GM19239 (cell line): Measurements from ENCODE around the gene PRKAR2A.

Experiments
- DNase-seq: peaks from one replicate; pipeline ENCODE4 v3.0.0; 2011; ENCODE audit warnings: low spot score; ENCODE audit not compliant: insufficient read length
- FAIRE-seq: peaks from 2 replicates; lab custom pipeline; 2011; peaks lifted over from hg19 to GRCh38; lab: Jason Lieb, UNC

Gene PRKAR2A

GRCh38 chr3:48847504-48848423, at the start of gene PRKAR2A:
Gene PRKAR2A (minus strand): TSS chr3:48847874. CDS start chr3:48847596, 278 bp downstream.
- DNase-seq = peak; percentile 81
- FAIRE-seq = peak; percentile 99

- FAIRE-seq = no peak
- no peak for DNase-seq
Measured at GRCh38 chr3:48896936-48897335, 49.3 kb upstream of the PRKAR2A start.

GRCh38 chr3:48894516-48894915, 46.8 kb upstream of the PRKAR2A start:
- no peak for DNase-seq
- no peak for FAIRE-seq

- FAIRE-seq (no peak), DNase-seq (no peak)
Measured at GRCh38 chr3:48891606-48892005, 43.9 kb upstream of the PRKAR2A start.

GRCh38 chr3:48885753-48886152, 38.1 kb upstream of the PRKAR2A start:
- FAIRE-seq (no peak), DNase-seq (no peak)

GRCh38 chr3:48881652-48882114, 34.0 kb upstream of the PRKAR2A start:
- FAIRE-seq (no peak), DNase-seq (no peak)

GRCh38 chr3:48881006-48881405, 33.3 kb upstream of the PRKAR2A start:
- DNase-seq (no peak), FAIRE-seq (no peak)

- DNase-seq (no peak), FAIRE-seq (no peak)
Measured at GRCh38 chr3:48879994-48880377, 32.3 kb upstream of the PRKAR2A start.

- FAIRE-seq = no peak
Measured at GRCh38 chr3:48879307-48879993, 31.8 kb upstream of the PRKAR2A start.

GRCh38 chr3:48877671-48878070, 30.0 kb upstream of the PRKAR2A start:
- DNase-seq = no peak
- FAIRE-seq = no peak

More at GRCh38 chr3:48879307-48879993, 31.8 kb upstream of the PRKAR2A start:
- DNase-seq = no peak

GRCh38 chr3:48863122-48863521, 15.4 kb upstream of the PRKAR2A start:
- DNase-seq = no peak
- FAIRE-seq = no peak

- DNase-seq (no peak), FAIRE-seq (no peak)
Measured at GRCh38 chr3:48859206-48859605, 11.5 kb upstream of the PRKAR2A start.

GRCh38 chr3:48858709-48859108, 11.0 kb upstream of the PRKAR2A start:
- DNase-seq (no peak), FAIRE-seq (no peak)

- FAIRE-seq (no peak), DNase-seq (no peak)
Measured at GRCh38 chr3:48857641-48858040, 10.0 kb upstream of the PRKAR2A start.

- DNase-seq = no peak
- FAIRE-seq = no peak
Measured at GRCh38 chr3:48856469-48856868, 8.8 kb upstream of the PRKAR2A start.

GRCh38 chr3:48855681-48856447, 8.2 kb upstream of the PRKAR2A start:
- no peak for DNase-seq
- no peak for FAIRE-seq

- DNase-seq (no peak), FAIRE-seq (no peak)
Measured at GRCh38 chr3:48852151-48852550, 4.5 kb upstream of the PRKAR2A start.

GRCh38 chr3:48851407-48851806, 3.7 kb upstream of the PRKAR2A start:
- DNase-seq (no peak), FAIRE-seq (no peak)

GRCh38 chr3:48848816-48849515, 1.3 kb upstream of the PRKAR2A start:
- FAIRE-seq = no peak
- no peak for DNase-seq

GRCh38 chr3:48847053-48847503, 596 bp downstream of the PRKAR2A start:
- DNase-seq (peak; percentile 24), FAIRE-seq (peak; percentile 55)
